ENCODE data around the gene RALGAPA2. TPM values are rescaled to one million over a fixed set of nuclear protein-coding genes. Genes with fewer than 3 reads are reported as not detected.

Gene RALGAPA2
- total RNA-seq, 2 experiments from 2014 or later = 15.9 to 16.6 TPM

DNA sequence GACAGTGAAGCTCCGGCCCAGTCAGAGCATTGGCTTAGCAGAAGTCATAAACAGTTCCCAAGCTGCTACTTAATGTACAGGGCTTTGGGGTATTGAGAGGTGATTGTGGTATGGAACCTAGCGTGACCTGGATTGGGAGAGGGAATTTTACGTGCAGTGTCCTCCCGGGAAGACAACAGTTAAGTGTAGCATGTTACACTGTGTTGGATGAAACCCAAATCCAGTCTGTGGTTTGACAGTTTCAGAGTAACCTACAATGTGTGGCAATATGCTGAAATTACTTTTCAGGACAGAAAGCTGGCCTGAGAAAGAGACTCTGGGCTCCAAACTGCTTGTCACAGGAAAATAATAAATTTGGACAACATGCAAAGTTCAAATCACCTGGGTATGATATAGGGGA, 28.1 kb upstream of the RALGAPA2 start:
- no peaks in the 10 kb centered on the region for H3K9me3 Mint-ChIP-seq
- intact Hi-C loops (cut with micrococcal nuclease) = no loop called here
- H3K4me3 Mint-ChIP-seq = no peak overlapping the region
- POLR2A ChIA-PET = no interaction called here
- no peak for DNase-seq
- CTCF ChIA-PET = no interaction called here
- no peak overlapping the region for H3K27ac Mint-ChIP-seq
- peaks cover 25% of the 10 kb centered on the region for H3K27me3 Mint-ChIP-seq
- H3K36me3 Mint-ChIP-seq = no peaks in the 10 kb centered on the region
- H3K4me1 Mint-ChIP-seq (ENCODE audit: low read depth) = no peaks in the 10 kb centered on the region

- Mint-ChIP-seq H3K4me3 (no peak overlapping the region), H3K4me1 (ENCODE audit: low read depth) (peaks cover 11% of the 10 kb centered on the region), H3K27me3 (peaks cover 10% of the 10 kb centered on the region), H3K27ac (no peak overlapping the region), H3K9me3 (no peaks in the 10 kb centered on the region), H3K36me3 (no peaks in the 10 kb centered on the region)
- intact Hi-C loops (cut with micrococcal nuclease) = no loop called here
- ChIA-PET CTCF (no interaction called here), POLR2A (no interaction called here)
- no peak for DNase-seq
Measured at GRCh38 chr20:20737158-20737557, 24.7 kb upstream of the RALGAPA2 start.

GRCh38 chr20:20736303-20736702, 23.9 kb upstream of the RALGAPA2 start:
- H3K36me3 Mint-ChIP-seq = no peaks in the 10 kb centered on the region
- no peak for DNase-seq
- intact Hi-C loops (cut with micrococcal nuclease) = no loop called here
- no peak overlapping the region for H3K27ac Mint-ChIP-seq
- no peak overlapping the region for H3K4me3 Mint-ChIP-seq
- CTCF ChIA-PET = no interaction called here
- H3K4me1 Mint-ChIP-seq (ENCODE audit: low read depth) = peaks cover 11% of the 10 kb centered on the region
- no peaks in the 10 kb centered on the region for H3K9me3 Mint-ChIP-seq
- H3K27me3 Mint-ChIP-seq = peaks cover 10% of the 10 kb centered on the region
- POLR2A ChIA-PET = no interaction called here

GRCh38 chr20:20734475-20734948, 22.1 kb upstream of the RALGAPA2 start:
- peak; percentile 38 for DNase-seq
- POLR2A ChIA-PET = no interaction called here

GRCh38 chr20:20733943-20734342, 21.5 kb upstream of the RALGAPA2 start:
- POLR2A ChIA-PET = no interaction called here
- CTCF ChIA-PET = no interaction called here
- no peak for DNase-seq
- no peak overlapping the region for H3K4me3 Mint-ChIP-seq
- peaks cover 11% of the 10 kb centered on the region for H3K4me1 Mint-ChIP-seq (ENCODE audit: low read depth)
- H3K27ac Mint-ChIP-seq = no peak overlapping the region
- intact Hi-C loops (cut with micrococcal nuclease) = no loop called here
- no peaks in the 10 kb centered on the region for H3K9me3 Mint-ChIP-seq
- H3K27me3 Mint-ChIP-seq = peaks cover 3% of the 10 kb centered on the region
- no peaks in the 10 kb centered on the region for H3K36me3 Mint-ChIP-seq

More at GRCh38 chr20:20734475-20734948, 22.1 kb upstream of the RALGAPA2 start:
- H3K9me3 Mint-ChIP-seq = no peaks in the 10 kb centered on the region
- intact Hi-C loops (cut with micrococcal nuclease) = no loop called here
- no peak overlapping the region for H3K4me3 Mint-ChIP-seq
- H3K27ac Mint-ChIP-seq = peak overlapping the region; percentile 7
- peaks cover 11% of the 10 kb centered on the region for H3K4me1 Mint-ChIP-seq (ENCODE audit: low read depth)
- no peaks in the 10 kb centered on the region for H3K36me3 Mint-ChIP-seq
- peaks cover 7% of the 10 kb centered on the region for H3K27me3 Mint-ChIP-seq
- CTCF ChIA-PET = no interaction called here

DNA sequence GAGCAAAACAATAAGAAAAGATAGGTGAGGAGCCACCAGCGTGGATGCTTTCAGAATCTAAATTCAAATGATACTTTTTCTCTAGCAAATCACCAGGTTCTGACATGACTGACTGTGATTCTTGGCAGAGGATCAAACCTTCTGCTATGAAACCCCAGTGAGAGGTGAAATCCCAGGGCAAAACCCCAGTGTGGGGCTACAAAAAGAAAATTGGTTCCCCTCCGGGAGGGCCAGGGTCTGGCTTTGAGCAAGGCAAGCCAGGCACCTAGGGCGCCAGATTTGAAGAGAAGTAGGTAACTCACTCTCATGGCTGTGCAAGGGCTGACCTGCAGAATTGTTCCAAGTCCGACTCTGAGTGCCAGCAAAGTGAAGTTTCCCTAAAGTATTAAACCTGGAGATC, 20.2 kb upstream of the RALGAPA2 start:
- H3K9me3 Mint-ChIP-seq = no peaks in the 10 kb centered on the region
- no peak for DNase-seq
- H3K27ac Mint-ChIP-seq = no peak overlapping the region
- H3K4me1 Mint-ChIP-seq (ENCODE audit: low read depth) = peaks cover 11% of the 10 kb centered on the region
- H3K36me3 Mint-ChIP-seq = no peaks in the 10 kb centered on the region
- ChIA-PET CTCF (no interaction called here), POLR2A (no interaction called here)
- intact Hi-C loops (cut with micrococcal nuclease) = no loop called here
- peaks cover 2% of the 10 kb centered on the region for H3K27me3 Mint-ChIP-seq
- H3K4me3 Mint-ChIP-seq = no peak overlapping the region

- intact Hi-C loops (cut with micrococcal nuclease) = no loop called here
- H3K27me3 Mint-ChIP-seq = no peaks in the 10 kb centered on the region
- H3K36me3 Mint-ChIP-seq = no peaks in the 10 kb centered on the region
- no peak for DNase-seq
- CTCF ChIA-PET = no interaction called here
- H3K27ac Mint-ChIP-seq = no peak overlapping the region
- peaks cover 11% of the 10 kb centered on the region for H3K4me1 Mint-ChIP-seq (ENCODE audit: low read depth)
- POLR2A ChIA-PET = no interaction called here
- no peaks in the 10 kb centered on the region for H3K9me3 Mint-ChIP-seq
- no peak overlapping the region for H3K4me3 Mint-ChIP-seq
Measured at GRCh38 chr20:20731945-20732296, 19.5 kb upstream of the RALGAPA2 start.

- DNase-seq = no peak
Measured at GRCh38 chr20:20731000-20731944, 18.8 kb upstream of the RALGAPA2 start.

DNA sequence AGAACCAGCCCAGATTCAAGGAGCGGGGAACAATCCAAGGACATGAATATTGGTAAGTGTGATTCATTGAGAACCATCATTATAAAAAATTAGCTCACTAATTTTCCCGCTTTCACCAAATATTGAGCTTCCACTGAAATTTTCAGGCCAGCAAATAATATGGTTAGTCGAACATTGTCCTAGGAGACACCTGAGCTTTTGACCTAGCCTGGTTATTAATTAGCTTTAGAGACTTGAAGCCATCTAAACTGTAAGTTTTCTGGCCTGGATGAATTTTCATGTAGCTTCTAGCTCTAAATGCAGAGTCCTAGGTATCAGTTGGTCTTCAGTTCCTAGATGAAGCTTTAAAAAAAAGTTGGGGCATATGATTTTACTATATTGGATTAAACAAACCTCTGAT, 17.1 kb upstream of the RALGAPA2 start:
- H3K36me3 Mint-ChIP-seq = no peaks in the 10 kb centered on the region
- no peak overlapping the region for H3K4me3 Mint-ChIP-seq
- intact Hi-C loops (cut with micrococcal nuclease) = no loop called here
- ChIA-PET POLR2A (no interaction called here), CTCF (no interaction called here)
- H3K27ac Mint-ChIP-seq = no peak overlapping the region
- H3K27me3 Mint-ChIP-seq = no peaks in the 10 kb centered on the region
- no peak for DNase-seq
- peaks cover 7% of the 10 kb centered on the region for H3K4me1 Mint-ChIP-seq (ENCODE audit: low read depth)
- no peaks in the 10 kb centered on the region for H3K9me3 Mint-ChIP-seq

More at GRCh38 chr20:20731000-20731944, 18.8 kb upstream of the RALGAPA2 start:
- ChIA-PET POLR2A (no interaction called here), CTCF (no interaction called here)
- peaks cover 11% of the 10 kb centered on the region for H3K4me1 Mint-ChIP-seq (ENCODE audit: low read depth)
- H3K27ac Mint-ChIP-seq = no peak overlapping the region
- H3K27me3 Mint-ChIP-seq = no peaks in the 10 kb centered on the region
- no peaks in the 10 kb centered on the region for H3K9me3 Mint-ChIP-seq
- H3K4me3 Mint-ChIP-seq = no peak overlapping the region
- intact Hi-C loops (cut with micrococcal nuclease) = no loop called here
- H3K36me3 Mint-ChIP-seq = no peaks in the 10 kb centered on the region

DNA sequence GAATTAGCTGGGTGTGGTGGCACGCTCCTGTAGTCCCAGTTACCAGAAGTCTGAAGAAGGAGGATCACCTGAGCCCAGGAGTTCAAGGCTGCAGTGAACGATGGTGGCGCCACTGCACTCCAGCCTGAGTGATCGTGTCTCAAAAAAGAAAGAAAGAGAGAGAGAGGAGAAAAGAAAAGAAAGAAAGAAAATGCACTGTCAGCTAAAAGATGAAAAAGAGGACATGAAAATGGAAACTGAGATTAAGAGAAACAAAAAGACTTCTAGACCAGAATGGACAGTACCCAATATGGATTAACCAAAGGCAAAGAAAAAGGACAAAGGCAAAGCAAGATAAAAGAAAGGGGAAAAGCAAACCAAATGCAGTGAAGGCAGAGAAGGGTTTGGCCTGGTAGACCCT, 9.0 kb upstream of the RALGAPA2 start:
- no peaks in the 10 kb centered on the region for H3K4me1 Mint-ChIP-seq (ENCODE audit: low read depth)
- DNase-seq = no peak
- no peak overlapping the region for H3K4me3 Mint-ChIP-seq
- no peaks in the 10 kb centered on the region for H3K36me3 Mint-ChIP-seq
- ChIA-PET POLR2A (no interaction called here), CTCF (no interaction called here)
- H3K27ac Mint-ChIP-seq = no peak overlapping the region
- intact Hi-C loops (cut with micrococcal nuclease) = no loop called here
- no peaks in the 10 kb centered on the region for H3K27me3 Mint-ChIP-seq
- H3K9me3 Mint-ChIP-seq = no peaks in the 10 kb centered on the region

GRCh38 chr20:20720158-20720557, 7.7 kb upstream of the RALGAPA2 start:
- no peak overlapping the region for H3K27ac Mint-ChIP-seq

DNA sequence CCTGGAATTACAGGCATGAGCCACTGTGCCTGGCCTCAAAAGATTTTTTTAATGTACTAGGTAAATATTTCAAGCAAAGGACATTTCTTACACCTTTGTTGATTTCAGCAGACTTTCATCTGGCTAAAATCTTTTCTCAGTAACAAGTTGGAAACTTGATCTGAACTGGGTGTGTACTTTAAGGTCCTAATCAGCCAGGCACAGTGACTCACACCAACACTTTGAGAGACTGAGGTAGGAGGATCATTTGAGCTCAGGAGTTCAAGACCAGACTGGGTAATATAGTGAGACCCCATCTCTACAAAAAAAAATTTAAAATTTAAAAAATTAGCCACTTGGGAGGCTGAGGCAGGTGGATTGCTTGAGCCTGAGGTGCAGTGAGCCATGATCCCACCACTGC, 7.0 kb upstream of the RALGAPA2 start:
- intact Hi-C loops (cut with micrococcal nuclease) = no loop called here
- POLR2A ChIA-PET = no interaction called here
- DNase-seq = no peak
- Mint-ChIP-seq H3K9me3 (no peaks in the 10 kb centered on the region), H3K27ac (no peak overlapping the region), H3K4me3 (no peak overlapping the region), H3K36me3 (no peaks in the 10 kb centered on the region), H3K4me1 (ENCODE audit: low read depth) (no peaks in the 10 kb centered on the region), H3K27me3 (peaks cover 2% of the 10 kb centered on the region)
- CTCF ChIA-PET = interaction anchor here (1.4 kb wide), 1 partner anchor 106 kb away, joined by 3 read pairs; no protein-coding TSS in a partner anchor

More at GRCh38 chr20:20720158-20720557, 7.7 kb upstream of the RALGAPA2 start:
- no peak for DNase-seq
- Mint-ChIP-seq H3K9me3 (no peaks in the 10 kb centered on the region), H3K4me3 (no peak overlapping the region), H3K36me3 (no peaks in the 10 kb centered on the region), H3K27me3 (peaks cover 2% of the 10 kb centered on the region), H3K4me1 (ENCODE audit: low read depth) (no peaks in the 10 kb centered on the region)
- ChIA-PET CTCF (interaction anchor here (1.4 kb wide), 1 partner anchor 105 kb away, joined by 3 read pairs; no protein-coding TSS in a partner anchor), POLR2A (no interaction called here)
- intact Hi-C loops (cut with micrococcal nuclease) = no loop called here

GRCh38 chr20:20713244-20713765, 861 bp upstream of the RALGAPA2 start:
- peaks cover 2% of the 10 kb centered on the region for H3K36me3 Mint-ChIP-seq
- DNase-seq = peak; percentile 11
- POLR2A ChIA-PET = interaction anchor here (0.9 to 1.0 kb wide), 2 partner anchors 28 to 54 kb away, joined by 3 read pairs; no protein-coding TSS in a partner anchor

More at GRCh38 chr20:20713244-20713765, 861 bp upstream of the RALGAPA2 start:
- Mint-ChIP-seq H3K27me3 (peaks cover 2% of the 10 kb centered on the region), H3K4me1 (ENCODE audit: low read depth) (peaks cover 25% of the 10 kb centered on the region), H3K4me3 (peak overlapping the region; percentile 76), H3K9me3 (peaks cover 4% of the 10 kb centered on the region), H3K27ac (peak overlapping the region; percentile 94)
- intact Hi-C loops (cut with micrococcal nuclease) = loop anchor here (5.0 kb wide), 3 partner anchors 221 to 414 kb away; partner anchors contain the start of gene KIZ
- CTCF ChIA-PET = no interaction called here
